Trophoblast cell (in vitro differentiated cells and primary cell): ENCODE data around the gene LITAF.
A peak's percentile ranks its signal among the peaks of the same experiment; 100 is the strongest.
"Not testable (repeated sequence)": the region's sequence is repeated elsewhere in the genome, so short reads cannot be mapped to it uniquely, and the experiment has no call there.

Experiments used
- DNase-seq, 2 donors: peaks; one replicate each; pipeline ENCODE4 v3.0.0-alpha.2; 2016
- H2AFZ ChIP-seq: 2 replicates; pipeline ENCODE4 v1.6.1; 2013; ENCODE audit warnings: low read length, moderate library complexity, mild to moderate bottlenecking; ENCODE audit not compliant: insufficient read depth, poor library complexity
- H2AK5ac ChIP-seq: 2 replicates; pipeline ENCODE4 v1.6.1; 2013; ENCODE audit warnings: mild to moderate bottlenecking, low read length
- H2BK120ac ChIP-seq: 2 replicates; pipeline ENCODE4 v1.6.1; 2013; ENCODE audit warnings: low read length, mild to moderate bottlenecking, moderate library complexity; ENCODE audit not compliant: insufficient read depth, poor library complexity
- H2BK12ac ChIP-seq: 2 replicates; pipeline ENCODE4 v1.6.1; 2013; ENCODE audit warnings: mild to moderate bottlenecking, low read length, moderate library complexity
- H2BK5ac ChIP-seq: 2 replicates; pipeline ENCODE4 v1.6.1; 2013; ENCODE audit warnings: low read length, low read depth, moderate library complexity, mild to moderate bottlenecking; ENCODE audit not compliant: poor library complexity
- H3K14ac ChIP-seq: 2 replicates; pipeline ENCODE4 v1.6.1; 2013; ENCODE audit warnings: mild to moderate bottlenecking, low read length
- H3K18ac ChIP-seq: 2 replicates; pipeline ENCODE4 v1.6.1; 2013; ENCODE audit warnings: mild to moderate bottlenecking, low read length
- H3K23ac ChIP-seq: 2 replicates; pipeline ENCODE4 v1.6.1; 2013; ENCODE audit warnings: low read length
- H3K27ac ChIP-seq: 2 replicates; pipeline ENCODE4 v1.5.1; 2013; ENCODE audit warnings: low read depth, mild to moderate bottlenecking, inconsistent platforms, low read length, moderate library complexity
- H3K27me3 ChIP-seq: 2 replicates; pipeline ENCODE4 v1.6.1; 2013; ENCODE audit warnings: inconsistent platforms, mild to moderate bottlenecking, low read length, moderate library complexity; ENCODE audit not compliant: insufficient read depth
- H3K36me3 ChIP-seq, 2 experiments: 1 replicate in 1 of 2; 2 replicates in 1 of 2; pipeline ENCODE4 v1.6.1; 2013; ENCODE audit warnings: low read length in 2 of 2, mild to moderate bottlenecking in 2 of 2, moderate library complexity in 1 of 2; ENCODE audit not compliant: insufficient read depth in 2 of 2, control insufficient read depth in 1 of 2
- H3K4ac ChIP-seq: 2 replicates; pipeline ENCODE4 v1.6.1; 2013; ENCODE audit warnings: low read depth, mild to moderate bottlenecking, low read length, moderate library complexity
- H3K4me1 ChIP-seq, 2 experiments: 1 replicate in 1 of 2; 2 replicates in 1 of 2; pipeline ENCODE4 v1.6.1; 2013; ENCODE audit warnings: low read length in 2 of 2, mild to moderate bottlenecking in 2 of 2, moderate library complexity in 1 of 2; ENCODE audit not compliant: insufficient read depth in 2 of 2, control insufficient read depth in 1 of 2
- H3K4me2 ChIP-seq: 2 replicates; pipeline ENCODE4 v1.6.1; 2013; ENCODE audit warnings: inconsistent platforms, mild to moderate bottlenecking, low read length, moderate library complexity
- H3K4me3 ChIP-seq: 2 replicates; pipeline ENCODE4 v1.5.1; 2013; ENCODE audit warnings: mild to moderate bottlenecking, low read depth, low read length, inconsistent platforms
- H3K79me1 ChIP-seq: one replicate; pipeline ENCODE4 v1.6.1; 2013; ENCODE audit warnings: low read length
- H3K79me2 ChIP-seq: 2 replicates; pipeline ENCODE4 v1.6.1; 2013; ENCODE audit warnings: low read length, mild to moderate bottlenecking; ENCODE audit not compliant: control insufficient read depth, insufficient read depth, poor library complexity
- H3K9ac ChIP-seq: 2 replicates; pipeline ENCODE4 v1.6.1; 2013; ENCODE audit warnings: mild to moderate bottlenecking, low read length
- H3K9me3 ChIP-seq: 2 replicates; pipeline ENCODE4 v1.6.1; 2013; ENCODE audit warnings: low read depth, mild to moderate bottlenecking, control low read depth, inconsistent platforms, low read length; ENCODE audit not compliant: insufficient read depth
- H4K12ac ChIP-seq: 2 replicates; pipeline ENCODE4 v1.6.1; 2013; ENCODE audit warnings: low read depth, mild to moderate bottlenecking, low read length, moderate library complexity
- H4K8ac ChIP-seq: 2 replicates; pipeline ENCODE4 v1.6.1; 2013; ENCODE audit warnings: low read depth, mild to moderate bottlenecking, low read length, moderate library complexity
- H4K91ac ChIP-seq: one replicate; pipeline ENCODE4 v1.6.1; 2013; ENCODE audit warnings: low read depth, mild to moderate bottlenecking, low read length, moderate library complexity
- WGBS: extraction: QIAGEN DNeasy Blood & Tissue Kit; methylation state at CpG from one replicate; pipeline ENCODE4 v1.1.7; 2013; ENCODE audit warnings: missing lambda C conversion rate; ENCODE audit not compliant: insufficient read length, insufficient coverage; ENCODE audit errors: extremely low coverage; 5-methylcytosine and 5-hydroxymethylcytosine counted together

The LITAF gene

GRCh38 chr16:11561454-11561805 lies 25.3 kb downstream of the LITAF start:
- Histone ChIP-seq H4K8ac (peak overlapping the region; percentile 47), H2AFZ (no peak overlapping the region), H3K14ac (no peak overlapping the region), H4K91ac (no peak overlapping the region), H3K4me1 (peaks cover 15 to 21% of the 10 kb centered on the region in 2 experiments), H2BK12ac (no peak overlapping the region), H3K4me2 (peak overlapping the region; percentile 37), H4K12ac (peak overlapping the region; percentile 25), H3K9me3 (peaks cover 1% of the 10 kb centered on the region), H3K4ac (no peak overlapping the region), H3K79me2 (peaks cover 4% of the 10 kb centered on the region), H2AK5ac (no peak overlapping the region), H3K36me3 (peaks cover 1 to 6% of the 10 kb centered on the region in 2 experiments), H2BK5ac (peak overlapping the region; percentile 61), H3K4me3 (no peak overlapping the region), H3K18ac (no peak overlapping the region), H3K27me3 (no peaks in the 10 kb centered on the region), H2BK120ac (no peak overlapping the region), H3K79me1 (peaks cover 16% of the 10 kb centered on the region), H3K9ac (no peak overlapping the region), H3K23ac (no peak overlapping the region), H3K27ac (peak overlapping the region; percentile 73)
- no CpG with 5 or more reads among the region's 4 CpGs for WGBS
- peak in 1 of 2 donors; percentile 14 for DNase-seq

DNA sequence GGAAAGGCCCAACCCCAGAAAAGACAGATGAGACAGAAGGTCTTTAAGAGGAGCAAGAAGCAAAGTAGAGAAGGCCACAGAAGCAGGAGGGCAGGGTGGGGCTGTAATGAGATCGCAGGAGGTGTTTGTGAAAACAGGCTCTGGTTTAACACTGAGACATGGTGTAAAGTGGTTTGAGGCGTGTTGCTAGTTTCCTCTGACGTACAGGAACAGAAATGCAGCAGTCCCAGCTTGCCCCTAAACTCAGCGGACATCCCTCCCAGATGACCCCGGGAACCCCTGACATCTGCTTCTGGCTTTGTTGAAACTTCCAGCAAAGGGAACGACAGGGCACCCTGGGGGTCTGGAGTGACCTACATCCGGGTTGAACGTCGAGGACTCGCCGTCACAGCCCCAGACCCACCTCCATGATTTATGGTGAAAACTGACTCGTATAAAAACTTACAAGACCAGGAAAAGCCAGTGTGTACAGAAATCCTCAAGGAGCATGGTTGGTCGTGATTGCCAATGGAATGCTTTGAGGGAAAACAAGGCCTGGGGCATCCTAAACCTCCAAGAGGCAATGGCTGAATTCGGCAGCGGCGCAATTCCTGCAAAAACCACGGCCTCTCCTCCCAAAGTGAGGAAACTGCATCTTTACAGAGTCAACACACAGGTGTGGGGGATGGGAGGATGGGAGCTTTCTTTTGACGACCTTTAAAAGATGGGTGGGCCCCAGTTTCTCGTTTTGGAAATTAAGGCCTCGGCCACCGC lies 25.8 kb downstream of the LITAF start:
- Histone ChIP-seq H3K4me1 (peaks cover 15 to 21% of the 10 kb centered on the region in 2 experiments), H2BK12ac (no peak overlapping the region), H4K8ac (peak overlapping the region; percentile 55), H3K9ac (no peak overlapping the region), H3K79me1 (peaks cover 16% of the 10 kb centered on the region), H4K12ac (peak overlapping the region; percentile 25), H3K9me3 (peaks cover 5% of the 10 kb centered on the region), H3K18ac (peak overlapping the region; percentile 56), H2BK120ac (peak overlapping the region; percentile 68), H3K23ac (no peak overlapping the region), H3K4ac (no peak overlapping the region), H3K14ac (peak overlapping the region; percentile 43), H4K91ac (peak overlapping the region; percentile 61), H2BK5ac (peak overlapping the region; percentile 61), H3K36me3 (peaks cover 7 to 10% of the 10 kb centered on the region in 2 experiments), H3K4me3 (no peak overlapping the region), H3K27ac (peak overlapping the region; percentile 73), H3K27me3 (no peaks in the 10 kb centered on the region), H2AK5ac (no peak overlapping the region), H2AFZ (no peak overlapping the region), H3K79me2 (peaks cover 4% of the 10 kb centered on the region), H3K4me2 (peak overlapping the region; percentile 37)
- no CpG with 5 or more reads among the region's 21 CpGs for WGBS
- peak in 1 of 2 donors; percentile 48 for DNase-seq

- not testable (repeated sequence) for H3K27me3 ChIP-seq, H3K4me3 ChIP-seq, H2AFZ ChIP-seq, H3K9ac ChIP-seq, H4K8ac ChIP-seq, H4K91ac ChIP-seq, H3K27ac ChIP-seq, H3K4me2 ChIP-seq, H2AK5ac ChIP-seq, H3K9me3 ChIP-seq, H3K23ac ChIP-seq, H2BK120ac ChIP-seq, H3K14ac ChIP-seq, H2BK12ac ChIP-seq, DNase-seq, H3K79me2 ChIP-seq, H2BK5ac ChIP-seq
- no CpG with 5 or more reads among the region's 6 CpGs for WGBS
- Histone ChIP-seq H3K18ac (peak overlapping the region; percentile 18), H3K4me1 (peaks cover 14 to 21% of the 10 kb centered on the region in 2 experiments), H3K36me3 (peaks cover 16 to 23% of the 10 kb centered on the region in 2 experiments), H3K4ac (peak overlapping the region; percentile 52), H4K12ac (peak overlapping the region; percentile 48), H3K79me1 (peaks cover 16% of the 10 kb centered on the region)
Measured at GRCh38 chr16:11558308-11558823, 28.4 kb downstream of the LITAF start.

DNA sequence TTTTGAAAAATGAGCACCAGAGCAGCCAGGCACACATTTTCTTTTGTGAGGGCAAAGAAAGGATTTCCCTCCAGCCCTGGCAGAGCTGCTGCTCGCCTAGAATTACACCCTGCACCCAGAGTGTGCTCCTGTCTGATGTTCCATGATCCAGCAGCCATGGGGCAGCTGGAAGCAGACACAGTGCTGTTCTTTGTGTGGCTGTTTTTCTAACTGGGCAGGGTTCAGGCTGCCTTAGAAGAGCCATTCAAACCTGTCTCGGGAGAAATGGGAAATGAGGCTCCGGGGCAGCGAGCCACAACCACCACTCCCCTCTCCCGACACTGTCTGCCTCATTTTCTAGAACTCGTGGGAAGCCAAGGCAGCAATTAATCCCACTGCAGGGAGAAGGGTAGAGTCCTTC lies 28.9 kb downstream of the LITAF start:
- Histone ChIP-seq H3K18ac (peak overlapping the region; percentile 18), H3K9me3 (peaks cover 6% of the 10 kb centered on the region), H2BK5ac (no peak overlapping the region), H4K91ac (no peak overlapping the region), H2BK12ac (no peak overlapping the region), H3K36me3 (peaks cover 21 to 29% of the 10 kb centered on the region in 2 experiments), H3K23ac (no peak overlapping the region), H3K27me3 (no peaks in the 10 kb centered on the region), H3K4ac (peak overlapping the region; percentile 52), H3K4me3 (no peak overlapping the region), H4K12ac (peak overlapping the region; percentile 48), H2AK5ac (no peak overlapping the region), H3K27ac (no peak overlapping the region), H2AFZ (no peak overlapping the region), H3K14ac (no peak overlapping the region), H3K79me2 (peaks cover 4% of the 10 kb centered on the region), H3K4me2 (no peak overlapping the region), H2BK120ac (no peak overlapping the region), H3K79me1 (peaks cover 16% of the 10 kb centered on the region), H3K4me1 (peaks cover 14 to 21% of the 10 kb centered on the region in 2 experiments), H4K8ac (no peak overlapping the region), H3K9ac (no peak overlapping the region)
- DNase-seq = no peak
- no CpG with 5 or more reads among the region's 6 CpGs for WGBS
